NCI-H1105 (cell line): ENCODE data around the gene ALG11.
"Not testable (repeated sequence)": the region's sequence is repeated elsewhere in the genome, so short reads cannot be mapped to it uniquely, and the experiment has no call there.

Source experiments
- DNase-seq: peaks from one replicate; lab custom pipeline; 2025; lab: John Stamatoyannopoulos, UW

Gene ALG11

GRCh38 chr13:52011632-52012511, at the start of gene ALG11:
Gene ALG11, plus strand, starts transcription at chr13:52012398. Its CDS starts 21 bp downstream, at chr13:52012419.
- DNase-seq, result peak; percentile 91

GRCh38 chr13:51966186-51966585, 46.0 kb upstream of the ALG11 start:
- no peak for DNase-seq

- no peak for DNase-seq
Measured at GRCh38 chr13:51967482-51968446, 44.4 kb upstream of the ALG11 start.

- DNase-seq, result no peak
Measured at GRCh38 chr13:51970349-51970748, 41.8 kb upstream of the ALG11 start.

- no peak for DNase-seq
Measured at GRCh38 chr13:51971520-51972426, 40.4 kb upstream of the ALG11 start.

GRCh38 chr13:51974482-51974881, 37.7 kb upstream of the ALG11 start:
- no peak for DNase-seq

- DNase-seq, result no peak
Measured at GRCh38 chr13:51976423-51976822, 35.8 kb upstream of the ALG11 start.

GRCh38 chr13:51976890-51977289, 35.3 kb upstream of the ALG11 start:
- no peak for DNase-seq

- no peak for DNase-seq
Measured at GRCh38 chr13:51977625-51978024, 34.6 kb upstream of the ALG11 start.

GRCh38 chr13:51978796-51979556, 33.2 kb upstream of the ALG11 start:
- DNase-seq, result no peak

GRCh38 chr13:51980908-51981307, 31.3 kb upstream of the ALG11 start:
- no peak for DNase-seq

- no peak for DNase-seq
Measured at GRCh38 chr13:51981355-51981754, 30.8 kb upstream of the ALG11 start.

- not testable (repeated sequence) for DNase-seq
Measured at GRCh38 chr13:51983292-51983691, 28.9 kb upstream of the ALG11 start.

- DNase-seq, result not testable (repeated sequence)
Measured at GRCh38 chr13:51984904-51985303, 27.3 kb upstream of the ALG11 start.

- no peak for DNase-seq
Measured at GRCh38 chr13:51988988-51989618, 23.1 kb upstream of the ALG11 start.

GRCh38 chr13:51993713-51994112, 18.5 kb upstream of the ALG11 start:
- no peak for DNase-seq

GRCh38 chr13:51995677-51996551, 16.3 kb upstream of the ALG11 start:
- no peak for DNase-seq

- DNase-seq, result no peak
Measured at GRCh38 chr13:51996641-51997040, 15.6 kb upstream of the ALG11 start.

GRCh38 chr13:51997186-51997585, 15.0 kb upstream of the ALG11 start:
- DNase-seq, result no peak
